RPMI7951 (cell line): ENCODE data around the gene RALGAPA1. TPM values are rescaled to one million over a fixed set of nuclear protein-coding genes. Genes with fewer than 3 reads are reported as not detected.

Experiments
- DNase-seq: peaks from one replicate; pipeline ENCODE4 v3.0.0-alpha.2; 2012; ENCODE audit warnings: low read depth
- total RNA-seq: library from RNA; depleted of rRNA; stranded (reverse); fragments of >200 nt; shearing (Covaris generic); gene quantifications from 2 replicates; pipeline ENCODE4 v1.2.3, GENCODE V29; 2014

The RALGAPA1 gene
- total RNA-seq, 1 experiment from 2014 or later = 16.0 TPM

DNA sequence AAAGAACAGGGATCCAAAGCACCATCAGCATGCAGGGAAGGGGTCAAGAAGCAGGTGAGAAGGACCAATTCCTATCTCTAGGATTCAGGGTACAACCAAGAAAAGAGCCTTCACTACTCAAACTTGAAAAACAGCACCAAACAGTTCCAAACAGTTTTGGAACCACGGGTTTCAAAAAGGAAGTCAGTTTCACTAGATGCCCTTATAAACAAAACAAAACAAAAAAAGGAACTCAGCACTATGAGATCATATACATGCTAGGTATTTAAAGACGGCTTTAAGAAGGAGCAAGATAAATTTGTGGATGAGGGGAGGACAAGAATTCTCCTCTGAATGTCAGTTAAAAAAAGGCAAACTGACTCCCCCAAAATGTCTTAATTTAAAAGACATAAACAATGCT, 269.1 kb downstream of the RALGAPA1 start:
- no peak for DNase-seq

DNA sequence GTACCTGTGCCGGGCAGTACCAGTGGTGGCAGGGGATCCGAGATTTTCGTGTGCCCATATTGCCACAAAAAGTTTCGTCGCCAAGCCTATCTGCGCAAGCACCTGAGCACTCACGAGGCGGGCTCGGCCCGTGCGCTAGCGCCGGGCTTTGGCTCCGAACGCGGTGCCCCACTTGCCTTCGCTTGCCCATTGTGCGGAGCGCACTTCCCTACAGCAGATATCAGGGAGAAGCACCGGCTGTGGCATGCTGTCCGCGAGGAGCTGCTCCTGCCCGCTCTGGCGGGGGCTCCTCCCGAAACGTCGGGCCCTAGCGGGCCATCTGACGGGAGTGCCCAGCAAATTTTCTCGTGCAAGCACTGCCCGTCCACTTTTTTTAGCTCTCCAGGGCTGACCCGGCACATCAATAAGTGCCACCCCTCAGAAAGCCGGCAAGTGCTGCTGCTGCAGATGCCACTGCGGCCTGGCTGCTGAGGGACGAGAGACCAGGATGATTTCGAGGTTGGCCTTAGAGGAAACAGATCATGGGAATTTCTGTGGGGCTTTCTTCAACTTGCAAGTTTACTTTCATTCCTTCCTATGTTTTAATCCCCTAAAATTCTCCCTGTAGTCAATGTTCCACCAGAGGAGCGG, 273.5 kb downstream of the RALGAPA1 start:
- DNase-seq = no peak

DNA sequence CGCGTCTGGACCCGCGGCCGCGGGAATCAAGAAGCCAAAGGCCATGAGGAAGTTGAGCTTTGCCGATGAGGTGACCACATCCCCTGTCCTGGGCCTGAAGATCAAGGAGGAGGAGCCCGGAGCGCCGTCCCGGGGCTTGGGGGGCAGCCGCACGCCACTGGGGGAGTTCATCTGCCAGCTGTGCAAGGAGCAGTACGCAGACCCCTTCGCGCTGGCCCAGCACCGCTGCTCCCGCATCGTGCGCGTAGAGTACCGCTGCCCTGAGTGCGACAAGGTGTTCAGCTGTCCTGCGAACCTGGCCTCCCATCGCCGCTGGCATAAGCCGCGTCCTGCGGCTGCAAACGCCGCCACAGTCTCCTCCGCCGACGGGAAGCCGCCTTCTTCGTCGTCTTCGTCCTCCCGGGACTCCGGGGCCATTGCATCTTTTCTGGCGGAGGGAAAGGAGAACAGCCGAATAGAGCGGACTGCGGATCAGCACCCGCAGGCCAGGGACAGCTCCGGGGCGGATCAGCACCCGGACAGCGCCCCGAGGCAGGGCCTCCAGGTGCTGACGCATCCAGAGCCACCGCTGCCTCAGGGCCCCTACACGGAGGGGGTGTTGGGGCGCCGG, 274.1 kb downstream of the RALGAPA1 start:
- DNase-seq = peak; percentile 55

DNA sequence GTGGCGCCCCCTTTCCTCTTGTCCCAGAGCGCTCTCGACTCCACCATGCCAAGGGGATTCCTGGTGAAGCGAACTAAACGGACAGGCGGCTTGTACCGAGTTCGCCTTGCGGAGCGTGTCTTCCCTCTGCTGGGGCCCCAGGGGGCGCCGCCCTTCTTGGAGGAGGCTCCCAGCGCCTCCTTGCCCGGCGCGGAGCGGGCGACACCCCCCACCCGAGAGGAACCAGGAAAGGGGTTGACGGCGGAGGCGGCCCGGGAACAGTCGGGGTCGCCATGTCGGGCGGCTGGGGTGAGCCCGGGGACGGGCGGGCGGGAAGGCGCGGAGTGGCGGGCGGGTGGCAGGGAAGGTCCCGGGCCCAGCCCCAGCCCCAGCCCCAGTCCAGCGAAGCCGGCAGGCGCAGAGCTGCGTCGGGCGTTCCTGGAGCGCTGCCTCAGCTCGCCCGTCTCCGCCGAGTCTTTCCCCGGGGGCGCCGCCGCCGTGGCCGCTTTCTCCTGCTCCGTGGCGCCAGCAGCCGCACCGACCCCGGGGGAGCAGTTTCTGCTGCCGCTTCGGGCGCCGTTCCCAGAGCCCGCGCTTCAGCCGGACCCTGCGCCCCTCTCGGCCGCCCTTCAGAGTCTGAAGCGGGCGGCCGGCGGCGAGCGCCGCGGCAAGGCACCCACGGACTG, 274.8 kb downstream of the RALGAPA1 start:
- no peak for DNase-seq

DNA sequence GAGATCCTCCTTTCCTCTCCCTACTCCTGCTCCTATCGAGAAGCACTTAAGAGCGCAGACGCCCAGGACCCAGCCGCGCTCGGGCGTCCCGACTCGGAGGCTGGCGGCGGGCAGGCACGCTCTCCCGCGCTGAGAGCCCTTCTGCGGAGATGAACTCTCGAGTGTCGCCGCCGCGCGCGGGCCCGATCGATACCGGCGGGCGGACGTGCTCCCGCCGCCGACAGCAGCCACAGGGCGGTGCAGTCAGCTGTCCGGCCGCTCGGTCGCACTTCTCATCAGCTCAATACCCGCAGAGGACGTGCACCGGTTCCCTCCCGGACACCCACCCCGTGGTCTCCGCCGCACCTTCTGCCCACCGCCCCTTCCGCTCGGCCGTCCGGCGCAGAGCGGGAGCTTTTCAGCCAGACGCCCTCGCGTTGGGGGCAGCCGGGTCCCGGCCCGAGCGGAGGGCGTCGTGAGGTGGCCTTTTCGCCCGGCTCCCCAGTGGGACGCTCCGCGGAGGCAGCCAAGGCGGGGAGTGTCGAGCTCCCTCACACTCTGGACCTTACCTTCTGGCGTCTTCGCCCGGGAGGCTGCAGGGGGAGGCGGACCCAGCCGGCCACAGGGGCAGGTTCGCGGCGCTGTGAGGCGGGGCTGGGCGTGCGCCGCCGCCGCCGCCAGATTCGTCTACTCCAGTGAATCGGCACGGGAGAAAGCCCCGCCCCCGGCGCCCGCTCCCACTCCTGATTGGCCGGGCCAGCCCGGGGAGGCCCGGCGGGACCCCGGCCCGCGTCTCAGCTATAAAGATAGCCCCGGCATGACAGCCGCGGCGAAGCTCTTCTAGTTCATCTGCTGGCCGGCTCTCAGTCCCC, 275.5 kb downstream of the RALGAPA1 start, which contains the start of gene INSM2:
INSM2 (plus strand) TSS at position 808 of the 851 bp plus-strand sequence. CDS start 89 bp downstream, outside the sequence.
- DNase-seq = peak; percentile 53

DNA sequence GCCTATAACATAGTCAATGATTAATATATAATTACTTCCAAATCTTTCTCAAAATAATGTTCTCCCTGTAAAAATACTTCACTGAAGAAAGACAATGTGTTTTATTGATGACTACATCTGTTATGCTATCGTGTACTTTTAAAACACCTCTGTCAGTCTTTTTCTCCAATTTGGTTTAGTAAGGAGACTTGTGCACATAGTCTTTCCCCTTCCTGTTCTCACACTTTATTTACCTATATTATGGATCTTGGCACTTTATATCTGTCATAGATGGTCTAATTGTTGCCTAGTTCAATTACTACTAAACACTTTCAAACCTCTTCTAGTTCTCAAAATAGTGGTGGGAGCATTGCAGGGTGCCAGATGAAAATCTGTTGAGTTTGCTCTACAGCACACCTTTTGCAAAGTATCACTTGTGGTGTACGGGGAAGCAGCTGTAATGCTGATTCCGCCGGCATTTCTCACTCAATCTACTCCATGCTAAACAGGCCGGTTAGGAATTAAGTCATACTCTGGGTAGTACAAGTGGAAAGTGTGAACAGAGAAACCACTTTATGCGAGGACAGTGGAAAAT, 276.2 kb downstream of the RALGAPA1 start:
- DNase-seq = peak; percentile 2

DNA sequence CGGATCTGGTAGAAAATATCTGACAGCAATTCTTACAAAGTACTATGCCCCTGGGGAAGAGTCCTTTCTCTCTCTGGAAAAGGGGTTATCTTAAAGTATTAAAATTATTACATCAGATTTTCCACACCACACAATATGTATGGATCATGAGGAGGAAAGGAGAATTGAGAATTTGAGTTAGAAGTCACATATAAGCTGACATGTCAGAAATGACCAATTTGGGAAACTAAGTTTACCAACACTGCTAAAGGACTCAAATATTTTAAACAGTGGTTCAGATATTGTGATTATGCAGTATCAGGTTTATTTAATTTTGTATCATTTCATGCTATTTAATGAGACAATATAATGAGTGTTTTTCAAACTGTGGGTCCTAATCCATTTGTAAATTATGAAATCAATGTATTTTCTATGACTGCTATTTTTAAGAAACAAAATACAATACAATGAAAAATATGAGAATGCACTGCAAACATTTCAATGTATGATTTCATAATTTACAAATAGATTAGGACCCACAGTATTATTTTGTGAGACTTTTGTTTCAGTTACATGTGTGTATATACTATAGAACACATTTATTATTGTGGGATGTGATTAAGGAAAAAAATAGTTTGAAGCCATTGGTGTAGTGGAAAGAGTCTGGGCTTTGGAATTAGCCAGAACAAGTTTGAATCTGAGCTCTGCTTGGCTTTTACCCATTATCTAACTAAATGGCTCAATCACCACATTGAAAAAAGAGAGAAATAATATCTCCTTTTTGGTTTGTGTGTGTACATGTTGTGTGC, 276.9 kb downstream of the RALGAPA1 start:
- DNase-seq = no peak

DNA sequence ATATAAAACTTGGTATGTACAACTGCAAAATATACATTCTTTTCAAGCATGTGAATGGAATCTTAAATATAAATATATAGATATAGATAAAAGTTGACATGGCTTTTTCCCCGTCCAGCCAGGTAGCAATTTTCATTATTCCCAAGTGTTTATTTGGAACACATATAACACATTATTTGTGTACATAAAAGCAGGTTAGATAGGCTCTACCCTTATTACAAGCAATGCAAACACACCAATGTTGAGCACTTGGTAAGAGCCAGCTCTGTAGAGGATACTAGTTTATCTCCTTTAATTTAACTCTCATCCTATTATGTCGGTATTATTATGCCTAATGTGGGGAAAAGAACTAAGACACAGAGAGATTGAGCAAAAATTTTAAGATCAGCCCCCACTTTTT, 282.1 kb downstream of the RALGAPA1 start:
- DNase-seq = no peak

DNA sequence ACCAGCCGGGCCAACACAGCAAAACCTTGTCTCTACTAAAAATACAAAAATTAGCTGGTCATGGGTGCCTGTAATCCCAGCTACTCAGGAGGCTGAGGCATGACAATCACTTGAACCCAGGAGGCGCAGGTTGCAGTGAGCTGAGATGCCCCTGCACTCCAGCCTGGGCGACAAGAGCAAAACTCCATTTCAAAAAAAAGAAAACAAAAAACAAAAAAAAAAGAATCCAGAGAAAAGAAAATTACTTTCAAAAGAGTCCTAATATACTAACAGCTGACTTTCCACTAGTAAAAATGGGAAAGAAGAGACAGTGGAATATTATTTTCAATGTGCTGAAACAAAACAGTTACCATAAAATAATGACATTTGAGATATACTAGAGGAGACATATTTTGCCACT, 283.4 kb downstream of the RALGAPA1 start:
- DNase-seq = no peak

DNA sequence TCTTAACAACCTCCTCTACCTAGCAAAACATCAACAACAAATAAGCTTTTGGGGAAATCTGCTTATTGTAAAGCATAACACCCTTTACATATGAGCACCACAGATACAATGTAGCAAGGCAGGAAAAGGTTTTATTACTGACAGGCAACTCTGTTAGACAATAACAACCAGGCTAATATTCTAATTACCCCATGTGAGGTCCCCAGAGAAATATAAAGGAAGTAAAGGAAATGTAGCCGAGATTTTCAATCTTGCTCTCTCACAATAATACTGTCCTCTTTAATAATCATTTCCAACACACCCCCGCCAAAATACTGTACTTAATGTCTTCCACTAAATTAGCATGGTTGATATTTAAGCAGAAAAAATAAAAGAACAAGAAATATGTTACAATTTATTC, 289.1 kb downstream of the RALGAPA1 start:
- DNase-seq = no peak

DNA sequence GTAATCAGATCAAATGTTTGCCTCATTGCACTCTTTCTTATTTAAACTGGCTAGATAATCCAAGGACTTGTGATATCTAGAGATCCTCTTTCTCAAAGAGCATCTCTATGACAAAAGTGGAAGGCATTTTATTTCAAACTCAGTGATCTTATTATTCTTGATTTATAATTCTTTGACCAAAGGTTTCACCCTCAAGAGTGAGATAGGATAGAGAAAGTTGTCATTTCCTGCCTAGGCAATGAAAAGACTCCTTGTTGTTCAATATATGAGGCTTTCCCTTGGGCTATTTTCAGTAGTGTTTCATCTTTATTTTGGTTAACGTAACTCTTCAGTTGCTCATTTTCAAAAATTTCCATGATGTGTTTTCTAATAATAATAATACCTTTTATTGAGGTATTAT, 293.2 kb downstream of the RALGAPA1 start:
- no peak for DNase-seq

DNA sequence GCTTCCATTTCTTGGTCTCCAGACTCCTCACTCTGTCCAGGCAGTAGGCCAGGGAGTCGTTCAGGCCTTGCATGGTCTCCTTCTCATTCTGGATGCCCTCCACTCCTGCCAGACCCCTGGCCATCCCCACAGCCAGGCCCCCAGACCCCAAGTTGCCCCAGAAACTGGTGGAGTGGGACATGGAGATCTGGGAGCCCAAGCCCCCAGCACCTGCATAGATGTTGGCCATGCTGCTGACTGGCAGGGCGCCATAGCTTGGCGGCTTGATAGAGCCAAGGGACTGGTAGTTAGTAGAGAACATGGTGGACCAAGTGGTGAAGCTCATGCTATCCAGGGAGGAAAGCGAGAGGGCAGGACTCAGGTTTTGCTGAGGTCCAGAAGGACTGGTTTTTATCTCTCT, 296.3 kb downstream of the RALGAPA1 start:
- no peak for DNase-seq

DNA sequence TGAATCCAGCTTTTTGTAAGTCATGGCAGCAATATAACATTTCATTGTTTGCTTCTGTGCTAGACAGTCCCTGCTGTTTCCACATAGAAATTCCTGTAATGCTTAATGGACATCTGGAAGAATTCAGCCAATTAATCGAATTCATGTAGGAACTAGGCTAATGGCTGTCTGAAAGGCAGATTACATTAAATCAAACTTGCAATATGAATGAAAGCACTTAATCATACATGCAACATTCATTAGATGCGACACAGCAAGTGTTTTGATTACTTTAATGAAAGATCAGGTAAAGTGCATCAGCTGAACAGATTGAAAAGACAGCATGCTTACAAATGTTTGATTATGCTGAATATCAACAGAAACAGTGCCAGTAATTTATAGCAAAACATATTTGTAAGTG, 299.2 kb downstream of the RALGAPA1 start:
- DNase-seq = no peak

DNA sequence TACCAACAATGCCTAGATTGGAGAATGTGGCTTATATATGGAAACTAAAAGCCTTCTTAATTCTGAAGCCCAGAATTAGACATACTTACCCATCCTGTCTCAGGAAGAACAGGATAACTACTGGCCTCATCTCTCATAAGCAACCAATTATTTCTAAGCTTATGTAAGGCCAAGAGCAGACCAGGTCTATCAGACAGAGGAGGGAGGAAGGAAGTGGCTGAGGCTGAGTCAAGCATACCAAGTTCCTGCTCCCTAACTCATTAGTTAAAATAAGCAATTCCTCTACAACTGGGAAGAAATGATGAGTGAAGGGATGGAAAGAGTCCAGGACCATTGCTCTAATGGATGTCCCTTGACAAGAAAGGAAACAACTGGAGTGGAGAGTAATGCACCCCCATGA, 302.2 kb downstream of the RALGAPA1 start:
- peak; percentile 28 for DNase-seq

DNA sequence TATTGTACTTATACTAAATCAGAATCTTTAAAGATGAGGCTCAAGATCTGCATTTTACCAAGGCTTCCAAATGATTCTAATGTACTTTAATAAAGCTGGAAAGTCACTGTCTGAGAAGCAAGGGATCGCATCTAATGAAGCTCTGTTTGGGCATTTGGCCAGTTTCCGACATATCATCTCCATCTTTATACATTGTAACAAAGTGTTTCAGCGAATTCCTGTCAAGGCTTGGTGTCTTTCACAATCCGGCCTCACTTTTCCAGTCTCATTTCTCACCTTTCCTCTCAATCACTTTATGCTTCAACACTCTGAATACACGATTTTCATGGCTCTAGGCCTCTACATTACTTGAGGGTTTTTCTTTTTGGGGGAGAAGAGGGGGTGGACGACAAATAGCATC, 302.6 kb downstream of the RALGAPA1 start:
- no peak for DNase-seq

DNA sequence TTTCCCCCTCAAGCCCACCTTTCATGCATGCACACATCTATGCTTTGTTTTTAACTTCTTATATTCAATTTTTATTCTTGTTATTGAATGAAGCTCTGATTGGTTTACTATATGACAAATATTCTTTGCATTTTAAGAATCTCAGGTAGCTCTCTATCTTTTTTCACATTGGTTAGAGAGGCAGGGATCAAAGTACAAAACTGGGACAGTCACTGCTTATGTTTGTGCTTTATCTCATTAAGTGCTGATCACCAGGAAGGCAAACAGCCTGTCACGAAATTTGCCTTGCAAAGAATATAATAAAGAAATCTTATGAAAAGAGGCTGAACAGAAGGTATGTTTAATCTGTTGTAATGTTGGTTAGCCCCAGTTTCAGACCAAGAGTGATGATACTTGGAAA, 304.8 kb downstream of the RALGAPA1 start:
- DNase-seq = no peak

DNA sequence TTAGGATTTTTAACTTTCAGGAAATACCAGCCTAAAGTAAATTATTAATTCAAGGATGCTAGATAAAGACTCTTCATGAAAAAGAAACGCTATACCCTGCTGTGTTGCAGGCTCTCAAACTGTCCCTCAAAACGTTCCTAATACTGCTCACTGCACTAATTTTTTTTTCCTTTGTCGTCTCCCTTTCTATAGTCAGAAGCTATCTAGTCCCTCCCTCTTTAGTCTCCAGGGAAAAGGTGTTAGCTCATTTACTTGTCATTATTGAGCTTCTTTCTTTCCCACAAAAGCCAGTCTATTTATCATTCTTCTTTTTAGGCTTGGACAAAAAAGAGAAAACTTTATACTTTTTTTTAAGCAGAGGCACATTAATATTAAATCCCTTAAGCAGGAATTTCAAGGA, 305.4 kb downstream of the RALGAPA1 start:
- no peak for DNase-seq

DNA sequence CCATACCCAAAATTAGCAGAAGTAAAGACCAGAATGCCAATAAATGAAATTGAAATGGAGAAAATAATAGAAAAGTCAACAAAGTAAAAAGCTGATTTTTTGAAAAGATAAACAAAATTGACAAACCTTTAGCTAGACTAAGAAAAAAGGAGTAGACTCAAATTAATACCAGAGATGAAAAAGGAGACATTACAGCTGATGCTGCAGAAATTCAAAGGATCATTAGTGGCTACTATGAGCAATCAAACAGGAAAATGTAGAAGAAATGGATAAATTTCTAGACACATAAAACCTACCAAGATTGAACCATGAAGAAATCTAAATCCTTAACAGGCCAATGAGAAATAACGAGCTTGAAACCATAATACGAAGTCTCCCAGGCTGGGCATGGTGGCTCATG, 309.9 kb downstream of the RALGAPA1 start:
- no peak for DNase-seq

DNA sequence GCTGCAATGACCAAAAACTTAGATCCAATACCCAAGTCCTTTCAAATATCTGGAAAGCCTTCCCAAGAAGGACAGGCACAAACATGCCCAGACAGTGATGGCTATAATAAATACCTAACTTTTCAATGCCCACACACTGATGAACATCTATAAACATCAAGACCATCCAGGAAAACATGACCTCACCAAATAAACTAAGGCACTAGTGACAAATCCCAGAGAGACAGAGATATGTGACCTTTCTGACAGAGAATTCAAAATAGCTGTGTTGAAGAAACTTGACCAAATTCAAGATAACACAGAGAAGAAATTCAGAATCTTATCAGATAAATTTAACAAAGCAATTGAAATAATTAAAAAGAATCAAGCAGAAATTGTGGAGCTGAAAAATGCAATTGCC, 313.8 kb downstream of the RALGAPA1 start:
- DNase-seq = no peak

DNA sequence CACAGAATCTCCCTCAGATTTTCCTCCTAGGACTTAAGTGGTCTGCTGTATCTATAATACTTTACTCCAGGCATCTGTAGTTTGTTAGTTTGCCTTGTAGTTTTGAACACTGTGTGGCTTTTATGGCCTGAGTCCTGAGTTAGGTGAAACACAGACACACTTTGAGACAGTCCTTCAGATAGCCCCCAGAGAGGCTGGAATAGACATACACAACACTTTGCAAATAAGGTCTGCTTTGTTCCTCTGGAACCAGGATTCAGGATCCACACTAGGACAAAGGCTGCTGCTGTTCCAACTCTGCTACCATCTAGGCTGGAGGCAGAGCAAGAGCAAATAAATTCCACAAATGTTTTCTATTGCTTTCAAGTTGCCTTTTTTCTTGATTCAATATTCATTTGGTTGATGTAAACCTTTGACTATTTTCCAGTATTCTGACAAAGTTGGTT, 316.5 kb downstream of the RALGAPA1 start:
- peak; percentile 1 for DNase-seq
